Panc1 (cell line): Measurements from ENCODE around the gene DEFB114.

Source experiments
- CTCF ChIP-seq: fragments of 450-650 bp; IDR thresholded peaks from 2 replicates; pipeline ENCODE4 v1.5.1; 2017; ENCODE audit warnings: mild to moderate bottlenecking
- POLR2AphosphoS5 ChIP-seq: IDR thresholded peaks from 2 replicates; pipeline ENCODE4 v1.6.1; 2012; ENCODE audit warnings: mild to moderate bottlenecking, low read depth, low read length, moderate library complexity

DNA sequence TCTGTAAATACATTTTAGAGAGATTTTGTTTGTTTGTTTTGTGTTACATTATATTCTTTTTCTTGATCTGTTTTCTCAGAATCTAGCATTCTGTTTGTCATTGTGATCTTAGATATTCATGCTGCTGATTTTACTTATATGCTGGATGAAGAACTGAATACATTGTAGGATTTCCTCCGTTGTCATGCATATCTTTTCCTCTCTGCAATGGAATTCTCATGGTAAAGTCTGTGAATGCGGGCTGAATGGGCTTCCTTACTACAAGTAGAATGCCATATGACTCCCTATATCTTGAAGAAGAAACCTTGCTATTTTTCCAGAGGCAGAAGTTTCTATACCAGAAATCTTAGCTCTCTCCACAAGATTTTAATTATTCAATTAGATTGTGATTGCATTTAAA, 2.4 kb upstream of the DEFB114 start:
- TF ChIP-seq CTCF (no peak), POLR2AphosphoS5 (no peak)
